ENCODE results near the gene TSEN15.
"Not testable (repeated sequence)": the region's sequence is repeated elsewhere in the genome, so short reads cannot be mapped to it uniquely, and the experiment has no call there.

The TSEN15 gene

GRCh38 chr1:184053881-184054280 lies 2.4 kb downstream of the TSEN15 start:
- DNase-seq (ENCODE audit: low read depth in 2 of 2) = no peak

GRCh38 chr1:184056921-184057555 lies 5.5 kb downstream of the TSEN15 start:
- DNase-seq (ENCODE audit: low read depth in 2 of 2) = peak; percentile 86 to 89

GRCh38 chr1:184059887-184060286 lies 8.4 kb downstream of the TSEN15 start:
- DNase-seq (ENCODE audit: low read depth in 2 of 2) = no peak

- DNase-seq (ENCODE audit: low read depth in 2 of 2) = no peak
These were observed 8.8 kb downstream of the TSEN15 start for GRCh38 chr1:184060316-184060715.

- peak; percentile 59 to 66 for DNase-seq (ENCODE audit: low read depth in 2 of 2)
These were observed 10.0 kb downstream of the TSEN15 start for GRCh38 chr1:184061396-184062003.

- DNase-seq (ENCODE audit: low read depth in 2 of 2) = no peak
These were observed 11.2 kb downstream of the TSEN15 start for GRCh38 chr1:184062640-184063286.

- no peak for DNase-seq (ENCODE audit: low read depth in 2 of 2)
These were observed 14.0 kb downstream of the TSEN15 start for GRCh38 chr1:184065559-184065958.

- DNase-seq (ENCODE audit: low read depth in 2 of 2) = no peak
These were observed 16.8 kb downstream of the TSEN15 start for GRCh38 chr1:184068354-184068753.

- no peak for DNase-seq (ENCODE audit: low read depth in 2 of 2)
These were observed 18.1 kb downstream of the TSEN15 start for GRCh38 chr1:184069675-184070074.

- DNase-seq (ENCODE audit: low read depth in 2 of 2) = peak in 1 of 2 experiments; percentile 2
These were observed 20.8 kb downstream of the TSEN15 start for GRCh38 chr1:184072376-184072775.

GRCh38 chr1:184074383-184074782 lies 22.9 kb downstream of the TSEN15 start:
- no peak for DNase-seq (ENCODE audit: low read depth in 2 of 2)

- peak in 1 of 2 experiments; percentile 45 for DNase-seq (ENCODE audit: low read depth in 2 of 2)
These were observed 23.8 kb downstream of the TSEN15 start for GRCh38 chr1:184075055-184076029.

- no peak for DNase-seq (ENCODE audit: low read depth in 2 of 2)
These were observed 27.2 kb downstream of the TSEN15 start for GRCh38 chr1:184078564-184079249.

- DNase-seq (ENCODE audit: low read depth in 2 of 2) = no peak
These were observed 28.8 kb downstream of the TSEN15 start for GRCh38 chr1:184080309-184080708.

GRCh38 chr1:184082541-184083415 lies 31.2 kb downstream of the TSEN15 start:
- DNase-seq (ENCODE audit: low read depth in 2 of 2) = no peak

- DNase-seq (ENCODE audit: low read depth in 2 of 2) = no peak
These were observed 34.1 kb downstream of the TSEN15 start for GRCh38 chr1:184085667-184086066.

- DNase-seq (ENCODE audit: low read depth in 2 of 2) = no peak
These were observed 36.5 kb downstream of the TSEN15 start for GRCh38 chr1:184088037-184088436.

GRCh38 chr1:184093071-184093470 lies 41.5 kb downstream of the TSEN15 start:
- DNase-seq (ENCODE audit: low read depth in 2 of 2) = no peak

- DNase-seq (ENCODE audit: low read depth in 2 of 2) = no peak
These were observed 44.5 kb downstream of the TSEN15 start for GRCh38 chr1:184096005-184096404.

GRCh38 chr1:184096580-184096979 lies 45.0 kb downstream of the TSEN15 start:
- DNase-seq (ENCODE audit: low read depth in 2 of 2) = not testable (repeated sequence)

Data from fibroblast of skin of left biceps (primary cell).